HG03175 (cell line): ENCODE data around the gene ACTRT3.
"Not testable (repeated sequence)": the region's sequence is repeated elsewhere in the genome, so short reads cannot be mapped to it uniquely, and the experiment has no call there.

Experiments
- ATAC-seq: cut with Tn5 transposase; IDR thresholded peaks from one replicate; pipeline ENCODE4 v1.9.1; 2021; ENCODE audit warnings: mild to moderate bottlenecking, moderate library complexity; ENCODE audit not compliant: unreplicated experiment

The ACTRT3 gene

GRCh38 chr3:169772897-169773816 lies 3.8 kb upstream of the ACTRT3 start, which contains the start of gene MYNN:
TSS of gene MYNN (plus strand) at chr3:169773396. CDS start at chr3:169774296, 900 bp downstream.
- peak; percentile 84 for ATAC-seq

- ATAC-seq = peak; percentile 6
Measured at GRCh38 chr3:169772305-169772896, 3.0 kb upstream of the ACTRT3 start.

- peak; percentile 19 for ATAC-seq
Measured at GRCh38 chr3:169771497-169772304, 2.3 kb upstream of the ACTRT3 start.

GRCh38 chr3:169764882-169765612 lies 4.3 kb downstream of the ACTRT3 start, which contains the start of gene TERC:
TSS of gene TERC (minus strand) at chr3:169765060.
- ATAC-seq = peak; percentile 85

GRCh38 chr3:169764312-169764881 lies 5.0 kb downstream of the ACTRT3 start:
- peak; percentile 29 for ATAC-seq

GRCh38 chr3:169760479-169760878 lies 8.9 kb downstream of the ACTRT3 start:
- ATAC-seq = no peak

GRCh38 chr3:169759256-169759655 lies 10.1 kb downstream of the ACTRT3 start:
- ATAC-seq = peak; percentile 72

- no peak for ATAC-seq
Measured at GRCh38 chr3:169758359-169758994, 10.9 kb downstream of the ACTRT3 start.

- ATAC-seq = no peak
Measured at GRCh38 chr3:169755488-169755887, 13.9 kb downstream of the ACTRT3 start.

- ATAC-seq = no peak
Measured at GRCh38 chr3:169754711-169755110, 14.7 kb downstream of the ACTRT3 start.

GRCh38 chr3:169751875-169752274 lies 17.5 kb downstream of the ACTRT3 start:
- no peak for ATAC-seq

- ATAC-seq = no peak
Measured at GRCh38 chr3:169750665-169751064, 18.7 kb downstream of the ACTRT3 start.

- ATAC-seq = no peak
Measured at GRCh38 chr3:169748670-169749069, 20.7 kb downstream of the ACTRT3 start.

- ATAC-seq = no peak
Measured at GRCh38 chr3:169746924-169747323, 22.4 kb downstream of the ACTRT3 start.

GRCh38 chr3:169744366-169745054 lies 24.9 kb downstream of the ACTRT3 start:
- ATAC-seq = no peak

- no peak for ATAC-seq
Measured at GRCh38 chr3:169739067-169739466, 30.3 kb downstream of the ACTRT3 start.

GRCh38 chr3:169731857-169732256 lies 37.5 kb downstream of the ACTRT3 start:
- not testable (repeated sequence) for ATAC-seq

- no peak for ATAC-seq
Measured at GRCh38 chr3:169722724-169723123, 46.6 kb downstream of the ACTRT3 start.

GRCh38 chr3:169718415-169718814 lies 50.9 kb downstream of the ACTRT3 start:
- not testable (repeated sequence) for ATAC-seq
